HFF-Myc (cell line): ENCODE results near the gene CLCN3.

Experiments
- DNase-seq: peaks from one replicate; pipeline ENCODE4 v3.0.0-alpha.2; 2011; ENCODE audit warnings: low read depth; ENCODE audit errors: extremely low read depth
- H3K4me3 ChIP-seq: replicated peaks from 2 replicates; pipeline ENCODE4 v1.5.1; 2011; ENCODE audit warnings: low read depth, mild to moderate bottlenecking, control low read depth, low read length
- TF ChIP-seq, protein P1 (sequence below): IDR thresholded peaks from 2 replicates; pipeline ENCODE4 v1.5.1; 2012; ENCODE audit warnings: mild to moderate bottlenecking, low read depth, low read length, control low read depth; ENCODE audit errors: missing control alignments

CLCN3 gene

DNA sequence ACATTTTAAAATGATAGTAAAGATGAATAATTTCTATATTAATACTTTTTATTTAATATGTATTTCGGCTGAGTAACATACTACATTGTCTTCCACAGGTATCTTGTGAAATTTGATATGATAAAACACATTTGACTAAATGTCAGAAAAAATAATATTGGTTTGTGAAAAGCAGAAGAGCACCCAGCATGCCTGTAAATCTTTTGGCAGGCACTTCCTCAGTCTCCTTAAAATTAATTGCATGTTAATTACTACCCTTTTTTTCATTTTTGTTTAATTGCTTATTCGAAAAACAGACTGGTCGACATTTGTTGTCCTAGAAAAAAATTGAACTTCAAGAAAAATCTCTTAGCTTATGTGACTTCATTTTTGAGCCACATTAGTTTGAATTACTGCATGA, 40.6 kb downstream of the CLCN3 start:
- TF ChIP-seq, protein P1, sequence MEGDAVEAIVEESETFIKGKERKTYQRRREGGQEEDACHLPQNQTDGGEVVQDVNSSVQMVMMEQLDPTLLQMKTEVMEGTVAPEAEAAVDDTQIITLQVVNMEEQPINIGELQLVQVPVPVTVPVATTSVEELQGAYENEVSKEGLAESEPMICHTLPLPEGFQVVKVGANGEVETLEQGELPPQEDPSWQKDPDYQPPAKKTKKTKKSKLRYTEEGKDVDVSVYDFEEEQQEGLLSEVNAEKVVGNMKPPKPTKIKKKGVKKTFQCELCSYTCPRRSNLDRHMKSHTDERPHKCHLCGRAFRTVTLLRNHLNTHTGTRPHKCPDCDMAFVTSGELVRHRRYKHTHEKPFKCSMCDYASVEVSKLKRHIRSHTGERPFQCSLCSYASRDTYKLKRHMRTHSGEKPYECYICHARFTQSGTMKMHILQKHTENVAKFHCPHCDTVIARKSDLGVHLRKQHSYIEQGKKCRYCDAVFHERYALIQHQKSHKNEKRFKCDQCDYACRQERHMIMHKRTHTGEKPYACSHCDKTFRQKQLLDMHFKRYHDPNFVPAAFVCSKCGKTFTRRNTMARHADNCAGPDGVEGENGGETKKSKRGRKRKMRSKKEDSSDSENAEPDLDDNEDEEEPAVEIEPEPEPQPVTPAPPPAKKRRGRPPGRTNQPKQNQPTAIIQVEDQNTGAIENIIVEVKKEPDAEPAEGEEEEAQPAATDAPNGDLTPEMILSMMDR, result no peak
- peak overlapping the region; percentile 43 for H3K4me3 ChIP-seq
- no peak for DNase-seq

DNA sequence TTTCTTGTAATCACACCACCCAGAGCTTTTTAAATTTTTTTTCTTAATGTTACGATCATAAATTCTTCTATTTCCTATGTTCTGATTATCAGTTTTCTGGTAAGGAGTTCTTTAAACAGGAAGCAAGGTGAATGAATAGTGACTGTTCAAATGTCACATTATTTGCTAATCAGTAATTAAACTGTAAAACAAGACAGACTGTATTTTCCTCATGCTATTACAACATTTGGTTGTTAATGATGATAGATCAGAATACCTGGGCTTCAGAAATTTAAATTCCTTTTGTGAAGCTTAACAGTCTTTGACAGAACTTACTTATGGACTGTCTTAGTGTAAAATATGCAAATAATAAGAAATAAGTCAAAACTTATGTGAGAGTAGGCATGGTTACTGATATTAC, 41.4 kb downstream of the CLCN3 start:
- DNase-seq, result no peak
- TF ChIP-seq, protein P1, result no peak
- no peak overlapping the region; the same call in 1 of the 2 replicates for H3K4me3 ChIP-seq

DNA sequence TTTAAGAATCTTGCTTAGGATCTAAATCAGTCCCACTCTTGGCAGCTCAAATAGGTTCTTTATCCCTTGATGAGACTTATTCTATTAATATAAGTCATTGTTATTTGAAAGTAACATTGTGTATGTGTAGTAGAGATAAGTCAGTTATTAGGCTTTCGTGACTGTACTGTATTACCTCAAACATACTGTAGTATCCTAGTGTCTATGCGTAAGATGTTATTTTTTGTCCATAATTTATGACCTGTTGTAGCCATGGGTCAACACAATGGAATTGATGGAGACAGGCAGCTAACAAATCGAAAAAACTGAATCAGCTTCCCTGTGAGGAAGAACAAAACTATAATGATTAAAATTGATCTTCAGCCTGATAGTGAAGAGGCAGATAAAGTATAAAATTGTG, 41.8 kb downstream of the CLCN3 start:
- no peak overlapping the region for H3K4me3 ChIP-seq
- DNase-seq, result no peak
- TF ChIP-seq, protein P1, result no peak

DNA sequence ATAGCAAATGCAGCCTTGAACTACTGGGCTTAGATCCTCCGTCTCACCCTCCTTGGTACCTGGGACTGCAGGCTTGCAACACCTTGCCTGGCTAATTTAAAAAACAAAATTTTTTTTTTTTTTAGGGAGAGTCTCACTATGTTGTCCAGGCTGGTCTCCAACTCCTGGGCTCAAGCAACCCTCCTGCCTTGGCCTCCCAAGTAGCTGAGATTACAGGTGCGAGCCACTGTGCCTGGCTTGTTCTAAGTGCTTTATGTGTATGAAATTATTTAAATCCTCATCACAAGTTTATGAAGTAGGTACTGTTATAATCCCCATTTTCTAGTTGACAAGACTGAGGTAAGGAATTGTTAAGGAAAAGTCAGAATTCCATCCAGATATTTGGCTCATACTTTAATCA, 43.0 kb downstream of the CLCN3 start:
- TF ChIP-seq, protein P1, result no peak
- no peak for DNase-seq
- H3K4me3 ChIP-seq, result no peak overlapping the region

GRCh38 chr4:169663831-169664230, 43.5 kb downstream of the CLCN3 start:
- no peak for DNase-seq

DNA sequence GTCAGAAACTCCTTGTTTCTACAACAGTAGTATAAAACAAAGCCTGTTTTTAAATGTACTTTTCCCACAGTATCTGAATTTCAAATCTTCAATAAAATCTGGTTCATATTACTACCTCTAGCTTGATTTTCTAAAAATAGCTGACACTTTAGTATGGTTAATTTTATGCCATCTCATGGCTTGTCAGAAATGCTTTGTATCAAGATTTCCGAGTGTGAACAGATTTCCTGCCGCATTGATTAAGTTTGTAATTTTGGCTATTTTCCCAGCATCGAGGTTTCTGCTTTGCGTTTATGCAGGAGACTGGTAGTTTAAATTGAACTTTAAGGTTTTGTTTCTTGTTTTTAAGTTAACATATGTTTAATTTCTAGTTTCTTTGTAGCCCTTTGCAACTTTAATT, 44.2 kb downstream of the CLCN3 start:
- H3K4me3 ChIP-seq, result no peak overlapping the region
- TF ChIP-seq, protein P1, result no peak
- DNase-seq, result no peak

More at GRCh38 chr4:169663831-169664230, 43.5 kb downstream of the CLCN3 start:
- TF ChIP-seq, protein P1, result no peak
- H3K4me3 ChIP-seq, result no peak overlapping the region

DNA sequence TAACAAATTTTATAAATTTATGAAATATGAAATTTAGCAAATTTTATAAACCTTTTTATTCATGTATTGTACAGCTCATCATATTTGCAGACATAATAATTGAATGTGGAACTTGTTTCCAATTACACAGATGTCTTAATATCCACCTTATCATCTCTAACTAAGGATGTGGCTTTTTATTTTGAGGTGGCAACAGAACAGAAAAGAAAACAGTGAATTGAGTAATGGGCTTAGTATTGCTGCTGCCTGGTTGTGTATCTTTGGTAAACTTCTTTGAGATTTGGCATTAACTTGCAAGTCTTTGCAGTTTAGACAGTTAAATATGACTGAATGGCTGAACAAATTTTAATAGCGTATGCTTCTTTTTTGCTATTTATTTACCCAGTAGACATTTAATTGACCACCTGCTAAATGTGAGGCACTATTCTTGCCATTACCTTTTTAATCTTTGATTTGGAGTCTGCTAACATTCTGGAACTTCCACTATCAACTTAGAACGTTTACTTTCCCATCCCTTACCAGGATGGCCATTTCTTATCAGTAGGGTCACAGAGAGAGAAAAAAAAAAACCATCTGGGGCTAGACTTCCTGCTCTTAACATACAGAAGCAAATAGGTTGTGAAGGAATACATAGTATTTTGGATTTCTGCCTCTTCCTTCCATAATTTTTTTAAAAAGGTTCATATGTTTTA, 44.8 kb downstream of the CLCN3 start:
- TF ChIP-seq, protein P1, result no peak
- DNase-seq, result no peak
- H3K4me3 ChIP-seq, result no peak overlapping the region
